Lower leg skin (tissue), 4 donors: ENCODE data around the gene PPM1L. TPM values are rescaled to one million over a fixed set of nuclear protein-coding genes. Genes with fewer than 3 reads are reported as not detected.
"Not testable (repeated sequence)": the region's sequence is repeated elsewhere in the genome, so short reads cannot be mapped to it uniquely, and the experiment has no call there.

Source experiments
- DNase-seq, 2 donors: peaks; one replicate each; pipeline ENCODE4 v3.0.0-alpha.2; 2019; ENCODE audit warnings: low spot score in 2 of 2
- H3K4me3 ChIP-seq: fragments of 200-600 bp; sonication (generic); 2 replicates; pipeline ENCODE4 v1.5.1; 2017; ENCODE audit warnings: mild to moderate bottlenecking, low read depth; ENCODE audit not compliant: poor library complexity, severe bottlenecking
- POLR2A ChIP-seq, 2 donors: fragments of 450-650 bp; IDR thresholded peaks; one replicate each; pipeline ENCODE4 v1.6.1; 2016 to 2017; ENCODE audit warnings: antibody characterized with exemption in 2 of 2, mild to moderate bottlenecking in 1 of 2, moderate library complexity in 1 of 2
- WGBS, 2 donors: methylation state at CpG; one replicate each; pipeline ENCODE4 v1.1.5; 2018; 5-methylcytosine and 5-hydroxymethylcytosine counted together
- intact Hi-C: fragments of 100-400 bp; cut with DNase I; formaldehyde crosslinking; loops from one replicate; pipeline ENCODE4 v1.15.0; 2023; ENCODE audit warnings: low total_unique reads
- total RNA-seq, 4 donors: library from RNA; depleted of rRNA; stranded (reverse); fragments of >200 nt; gene quantifications; one replicate each; pipeline ENCODE4 v1.1.0, GENCODE V29; 2016
- TF ChIP-seq, protein P1 (sequence below), 3 donors: fragments of 450-650 bp; IDR thresholded peaks; one replicate each; pipeline ENCODE4 v1.5.1; 2016; ENCODE audit warnings: antibody characterized with exemption in 3 of 3, mild to moderate bottlenecking in 3 of 3, moderate library complexity in 2 of 3

PPM1L gene
- total RNA-seq, 4 donors from 2014 or later, result 34.9 to 46.5 (median 40.7) TPM

GRCh38 chr3:161026612-161027510, 270.8 kb downstream of the PPM1L start:
- no peak for DNase-seq
- no peak for TF ChIP-seq POLR2A (IDR thresholded peaks at IDR 0.05)
- TF ChIP-seq, protein P1, sequence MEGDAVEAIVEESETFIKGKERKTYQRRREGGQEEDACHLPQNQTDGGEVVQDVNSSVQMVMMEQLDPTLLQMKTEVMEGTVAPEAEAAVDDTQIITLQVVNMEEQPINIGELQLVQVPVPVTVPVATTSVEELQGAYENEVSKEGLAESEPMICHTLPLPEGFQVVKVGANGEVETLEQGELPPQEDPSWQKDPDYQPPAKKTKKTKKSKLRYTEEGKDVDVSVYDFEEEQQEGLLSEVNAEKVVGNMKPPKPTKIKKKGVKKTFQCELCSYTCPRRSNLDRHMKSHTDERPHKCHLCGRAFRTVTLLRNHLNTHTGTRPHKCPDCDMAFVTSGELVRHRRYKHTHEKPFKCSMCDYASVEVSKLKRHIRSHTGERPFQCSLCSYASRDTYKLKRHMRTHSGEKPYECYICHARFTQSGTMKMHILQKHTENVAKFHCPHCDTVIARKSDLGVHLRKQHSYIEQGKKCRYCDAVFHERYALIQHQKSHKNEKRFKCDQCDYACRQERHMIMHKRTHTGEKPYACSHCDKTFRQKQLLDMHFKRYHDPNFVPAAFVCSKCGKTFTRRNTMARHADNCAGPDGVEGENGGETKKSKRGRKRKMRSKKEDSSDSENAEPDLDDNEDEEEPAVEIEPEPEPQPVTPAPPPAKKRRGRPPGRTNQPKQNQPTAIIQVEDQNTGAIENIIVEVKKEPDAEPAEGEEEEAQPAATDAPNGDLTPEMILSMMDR (IDR thresholded peaks at IDR 0.05), result no peak
- intact Hi-C loops, result no loop called here
- 81 to 92% methylated on average over 6 of the region's 6 CpGs for WGBS, 2 donors
- H3K4me3 ChIP-seq, result no peak overlapping the region

- TF ChIP-seq, protein P1 (IDR thresholded peaks at IDR 0.05), result no peak
- TF ChIP-seq POLR2A (IDR thresholded peaks at IDR 0.05), result no peak
- intact Hi-C loops, result no loop called here
- WGBS, 2 donors, result 72 to 76% methylated on average over 5 of the region's 5 CpGs
- H3K4me3 ChIP-seq, result no peak overlapping the region
- no peak for DNase-seq
These were observed 272.6 kb downstream of the PPM1L start for GRCh38 chr3:161028555-161029153.

DNA sequence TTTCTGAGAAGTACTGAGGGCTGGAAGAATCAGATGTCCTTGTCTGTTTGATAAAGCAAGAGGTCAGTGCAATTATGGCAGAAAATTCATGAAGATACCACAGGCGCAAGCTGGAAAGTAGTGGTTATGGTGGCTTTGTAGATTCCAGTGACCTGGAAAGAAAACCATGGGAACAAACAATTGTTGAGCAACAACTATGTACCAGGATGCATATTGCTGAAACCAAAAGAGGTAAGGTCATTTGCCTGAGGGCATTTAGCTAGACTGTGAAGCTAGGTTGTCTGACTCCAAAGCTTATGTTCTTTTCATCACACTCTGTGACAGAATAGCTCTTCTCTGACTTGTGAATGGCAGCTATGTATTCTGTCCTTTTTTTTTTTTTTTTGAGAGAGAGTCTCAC, 275.1 kb downstream of the PPM1L start:
- no peak for TF ChIP-seq POLR2A (IDR thresholded peaks at IDR 0.05)
- TF ChIP-seq, protein P1 (IDR thresholded peaks at IDR 0.05), result no peak
- intact Hi-C loops, result no loop called here
- H3K4me3 ChIP-seq, result no peak overlapping the region
- 88 to 91% methylated on average over 1 of the region's 1 CpG for WGBS, 2 donors
- no peak for DNase-seq

GRCh38 chr3:161034913-161035550, 279.0 kb downstream of the PPM1L start:
- DNase-seq, intact Hi-C loops, H3K4me3 ChIP-seq: not testable (repeated sequence)
- WGBS, 2 donors, result 61 to 65% methylated on average over 5 of the region's 5 CpGs

- no peak overlapping the region for H3K4me3 ChIP-seq
- 60 to 62% methylated on average over 2 of the region's 2 CpGs for WGBS, 2 donors
- TF ChIP-seq, protein P1 (IDR thresholded peaks at IDR 0.05), result no peak
- TF ChIP-seq POLR2A (IDR thresholded peaks at IDR 0.05), result no peak
- intact Hi-C loops, result no loop called here
- DNase-seq, result no peak
These were observed 279.7 kb downstream of the PPM1L start for GRCh38 chr3:161035711-161036110.

DNA sequence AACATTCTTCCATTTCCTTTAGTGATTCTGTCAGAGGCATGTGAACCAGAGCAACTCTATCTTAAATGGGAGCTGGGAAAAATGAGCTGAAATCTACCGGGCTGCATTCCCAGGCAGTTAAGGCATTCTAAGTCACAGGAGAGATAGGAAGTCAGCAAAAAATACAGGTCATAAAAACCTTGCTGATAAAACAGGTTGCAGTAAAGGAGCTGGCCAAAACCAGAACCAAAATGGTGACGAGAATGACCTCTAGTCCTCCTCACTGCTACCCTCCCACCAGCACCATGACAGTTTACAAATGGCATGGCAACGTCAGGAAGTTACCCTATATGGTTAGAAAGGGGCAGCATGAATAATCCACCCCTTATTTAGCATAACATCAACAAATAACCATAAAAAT, 282.7 kb downstream of the PPM1L start:
- WGBS, 2 donors, result 77 to 80% methylated on average over 3 of the region's 3 CpGs
- DNase-seq, result no peak
- no peak overlapping the region for H3K4me3 ChIP-seq
- no peak for TF ChIP-seq POLR2A (IDR thresholded peaks at IDR 0.05)
- TF ChIP-seq, protein P1 (IDR thresholded peaks at IDR 0.05), result no peak
- intact Hi-C loops, result no loop called here
